ENCODE results near the gene HIRIP3.

- no peak for TF ChIP-seq CTCF (IDR thresholded peaks at IDR 0.05; ENCODE audit: insufficient read depth, low read length)
- no peak for TF ChIP-seq POLR2AphosphoS5 (IDR thresholded peaks at IDR 0.05; ENCODE audit: low read depth)
- no peak for TF ChIP-seq REST (IDR thresholded peaks at IDR 0.05; ENCODE audit: insufficient replicate concordance, low read depth)
- TF ChIP-seq SPI1 (IDR thresholded peaks at IDR 0.05; ENCODE audit: borderline replicate concordance, low read depth) = no peak
- no peak for TF ChIP-seq GABPA (IDR thresholded peaks at IDR 0.05; ENCODE audit: low read depth)
Measured at GRCh38 chr16:29993191-29993902, 2.1 kb downstream of the HIRIP3 start.
